SK-N-SH (cell line): ENCODE data around the gene NPEPL1. TPM values are rescaled to one million over a fixed set of nuclear protein-coding genes. Genes with fewer than 3 reads are reported as not detected.

Experiments used
- CTCF ChIA-PET: fragments of 300-600, 350-600 bp; formaldehyde crosslinking; extraction: SDS; loops from one replicate; lab custom pipeline; 2021; lab: Yijun Ruan, JAX
- POLR2A ChIA-PET: fragments of 350-600 bp; sonication (Branson Sonifier 250); formaldehyde crosslinking; extraction: SDS; loops from one replicate; lab custom pipeline; 2020; ENCODE audit warnings: antibody characterized with exemption, inconsistent platforms; lab: Yijun Ruan, JAX
- DNase-seq: peaks from one replicate; pipeline ENCODE4 v3.0.0; 2012
- H2AFZ ChIP-seq: fragments of 200-600 bp; sonication (generic); 2 replicates; pipeline ENCODE4 v1.8.1; 2016; ENCODE audit warnings: antibody characterized with exemption, mild to moderate bottlenecking, low read depth
- H3F3A ChIP-seq: fragments of 200-600 bp; sonication (generic); replicated peaks from 2 replicates; pipeline ENCODE3; 2016; ENCODE audit warnings: antibody characterized with exemption, mild to moderate bottlenecking; ENCODE audit not compliant: insufficient read depth
- H3K27ac ChIP-seq, 2 experiments: fragments of 200-500 bp in 1 of 2; fragments of 200-600 bp in 1 of 2; sonication (Bioruptor generic) in 1 of 2; sonication (generic), shearing (Covaris generic) in 1 of 2; 2 replicates each; pipeline versions ENCODE4 v1.5.1 to v1.6.1; 2014 to 2016; ENCODE audit warnings: low read depth in 2 of 2, inconsistent platforms in 1 of 2, low read length in 1 of 2, mild to moderate bottlenecking in 1 of 2, mixed read lengths in 1 of 2
- H3K27me3 ChIP-seq: fragments of 200-600 bp; sonication (generic), shearing (Covaris generic); 2 replicates; pipeline ENCODE4 v1.6.1; 2016; ENCODE audit warnings: mixed run types; ENCODE audit not compliant: insufficient read depth
- H3K36me3 ChIP-seq, 2 experiments: fragments of 200-500 bp in 1 of 2; fragments of 200-600 bp in 1 of 2; sonication (Bioruptor generic) in 1 of 2; sonication (generic) in 1 of 2; replicated peaks in 1 of 2; 2 replicates each; pipeline versions ENCODE3 to v1.5.1; 2014 to 2016; ENCODE audit warnings: low read length in 1 of 2, mild to moderate bottlenecking in 1 of 2; ENCODE audit not compliant: insufficient read depth in 2 of 2, control insufficient read depth in 1 of 2
- H3K4me1 ChIP-seq, 2 experiments: fragments of 200-500 bp in 1 of 2; fragments of 200-600 bp in 1 of 2; sonication (Bioruptor generic) in 1 of 2; sonication (generic), shearing (Covaris generic) in 1 of 2; 2 replicates each; pipeline versions ENCODE4 v1.5.1 to v1.6.1; 2014 to 2016; ENCODE audit warnings: low read depth in 1 of 2, low read length in 1 of 2, mixed run types in 1 of 2; ENCODE audit not compliant: insufficient read depth in 2 of 2, control insufficient read depth in 1 of 2
- H3K4me2 ChIP-seq: fragments of 200-600 bp; sonication (generic), shearing (Covaris generic); 2 replicates; pipeline ENCODE4 v1.6.1; 2017; ENCODE audit warnings: mixed run types
- H3K4me3 ChIP-seq, 2 experiments: fragments of 200-500 bp in 1 of 2; fragments of 200-600 bp in 1 of 2; sonication (Bioruptor generic) in 1 of 2; sonication (generic), shearing (Covaris generic) in 1 of 2; 2 replicates each; pipeline versions ENCODE4 v1.5.1 to v1.8.1; 2014 to 2016; ENCODE audit warnings: low read depth in 2 of 2, inconsistent platforms in 1 of 2, low read length in 1 of 2, mild to moderate bottlenecking in 1 of 2, mixed read lengths in 1 of 2, moderate library complexity in 1 of 2
- H3K79me2 ChIP-seq: fragments of 200-600 bp; sonication (generic); 2 replicates; pipeline ENCODE4 v1.8.1; 2017; ENCODE audit warnings: mild to moderate bottlenecking; ENCODE audit not compliant: insufficient read depth
- H3K9ac ChIP-seq: fragments of 200-600 bp; sonication (generic); 2 replicates; pipeline ENCODE4 v1.6.1; 2017; ENCODE audit warnings: mixed run types
- H3K9me2 ChIP-seq: fragments of 200-600 bp; sonication (generic); 2 replicates; pipeline ENCODE4 v1.6.1; 2017; ENCODE audit warnings: mixed run types
- H3K9me3 ChIP-seq: fragments of 200-600 bp; sonication (generic); 2 replicates; pipeline ENCODE4 v1.6.1; 2017; ENCODE audit warnings: mixed run types, mild to moderate bottlenecking, moderate library complexity
- H4K20me1 ChIP-seq: fragments of 200-600 bp; sonication (generic); 2 replicates; pipeline ENCODE4 v1.6.1; 2017; ENCODE audit warnings: mild to moderate bottlenecking, mixed run types; ENCODE audit not compliant: insufficient read depth
- FOXM1 ChIP-seq: IDR thresholded peaks from 2 replicates; pipeline ENCODE4 v1.4.0; 2012; ENCODE audit warnings: low read depth, mild to moderate bottlenecking
- GABPA ChIP-seq: IDR thresholded peaks from 2 replicates; pipeline ENCODE4 v1.4.0; 2012; ENCODE audit warnings: low read depth, mild to moderate bottlenecking
- MXI1 ChIP-seq: IDR thresholded peaks from 2 replicates; pipeline ENCODE4 v1.6.1; 2012; ENCODE audit warnings: mild to moderate bottlenecking, low read depth, low read length, improper control_type of control experiment
- POLR2AphosphoS5 ChIP-seq: IDR thresholded peaks from 2 replicates; pipeline ENCODE4 v1.6.1; 2012; ENCODE audit warnings: low read depth, low read length
- RCOR1 ChIP-seq: fragments of 150-350 bp; IDR thresholded peaks from 2 replicates; pipeline ENCODE4 v1.6.1; 2017; ENCODE audit warnings: antibody characterized with exemption, low read length
- RXRA ChIP-seq: IDR thresholded peaks from 2 replicates; pipeline ENCODE4 v1.4.0; 2012; ENCODE audit warnings: low read depth, mild to moderate bottlenecking, borderline replicate concordance
- TAF1 ChIP-seq: IDR thresholded peaks from 2 replicates; pipeline ENCODE4 v1.6.1; 2012; ENCODE audit warnings: low read depth, mild to moderate bottlenecking, low read length, moderate library complexity, borderline replicate concordance
- WGBS: methylation state at CpG from one replicate; pipeline ENCODE4 v1.1.6; 2017; ENCODE audit warnings: low lambda C conversion rate; 5-methylcytosine and 5-hydroxymethylcytosine counted together
- polyA plus RNA-seq, 3 experiments: library from polyadenylated mRNA; depleted of rRNA; stranded (reverse); fragments of >200 nt; gene quantifications; 2 replicates each; pipeline ENCODE4 v1.2.3, GENCODE V29; 2012
- TF ChIP-seq, protein P1 (sequence below): fragments of 200-600 bp; sonication (generic); IDR thresholded peaks from 2 replicates; pipeline ENCODE4 v1.6.1; 2017; ENCODE audit warnings: antibody characterized with exemption, mild to moderate bottlenecking, moderate library complexity
- TF ChIP-seq, protein P2 (sequence below): IDR thresholded peaks from 2 replicates; pipeline ENCODE4 v1.4.0; 2012; ENCODE audit warnings: low read depth

Gene NPEPL1
- polyA plus RNA-seq, 1 of the 3 experiments (the other 2 are of a cell fraction) = 2.8 TPM

DNA sequence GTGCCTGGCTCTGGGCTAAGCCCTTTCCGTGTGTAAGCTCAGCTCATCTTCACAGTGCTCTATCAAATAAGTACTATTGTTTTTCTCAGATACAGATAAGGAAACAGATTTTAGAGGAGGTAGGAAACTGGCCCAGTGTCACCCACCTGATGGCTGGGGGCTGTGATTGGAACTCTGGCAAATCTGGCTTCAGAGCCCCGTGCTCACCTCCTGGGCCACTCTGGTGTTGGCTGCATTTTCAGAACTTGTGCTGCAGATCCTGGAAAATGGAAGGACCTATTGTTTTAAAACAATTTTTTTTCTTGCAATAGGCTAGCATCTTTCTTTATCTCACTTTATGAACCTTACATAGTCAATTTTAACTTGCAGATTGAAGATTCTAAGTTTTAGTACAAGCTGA is 35.8 kb upstream of the NPEPL1 start:
- Histone ChIP-seq H3K27ac (peak overlapping the region; percentile 16 to 39), H3K36me3 (peaks cover 13 to 44% of the 10 kb centered on the region in 2 experiments), H3K9me2 (no peaks in the 10 kb centered on the region), H3K9me3 (no peaks in the 10 kb centered on the region), H3K4me2 (peak overlapping the region; percentile 93), H3K4me3 (0 out of 4 replicates have a peak overlapping the region, but pooled peaks of 1 of the 2 experiments have one; percentile 15), H2AFZ (no peak overlapping the region), H3K27me3 (no peaks in the 10 kb centered on the region), H3F3A (peaks cover 10% of the 10 kb centered on the region), H3K4me1 (peaks cover 23 to 35% of the 10 kb centered on the region in 2 experiments; a peak in 3 of 4 replicates), H3K9ac (peak overlapping the region; percentile 19; the same call in 1 of the 2 replicates), H4K20me1 (no peaks in the 10 kb centered on the region; the same call in 1 of the 2 replicates), H3K79me2 (peaks cover 100% of the 10 kb centered on the region)
- TF ChIP-seq, protein P1, sequence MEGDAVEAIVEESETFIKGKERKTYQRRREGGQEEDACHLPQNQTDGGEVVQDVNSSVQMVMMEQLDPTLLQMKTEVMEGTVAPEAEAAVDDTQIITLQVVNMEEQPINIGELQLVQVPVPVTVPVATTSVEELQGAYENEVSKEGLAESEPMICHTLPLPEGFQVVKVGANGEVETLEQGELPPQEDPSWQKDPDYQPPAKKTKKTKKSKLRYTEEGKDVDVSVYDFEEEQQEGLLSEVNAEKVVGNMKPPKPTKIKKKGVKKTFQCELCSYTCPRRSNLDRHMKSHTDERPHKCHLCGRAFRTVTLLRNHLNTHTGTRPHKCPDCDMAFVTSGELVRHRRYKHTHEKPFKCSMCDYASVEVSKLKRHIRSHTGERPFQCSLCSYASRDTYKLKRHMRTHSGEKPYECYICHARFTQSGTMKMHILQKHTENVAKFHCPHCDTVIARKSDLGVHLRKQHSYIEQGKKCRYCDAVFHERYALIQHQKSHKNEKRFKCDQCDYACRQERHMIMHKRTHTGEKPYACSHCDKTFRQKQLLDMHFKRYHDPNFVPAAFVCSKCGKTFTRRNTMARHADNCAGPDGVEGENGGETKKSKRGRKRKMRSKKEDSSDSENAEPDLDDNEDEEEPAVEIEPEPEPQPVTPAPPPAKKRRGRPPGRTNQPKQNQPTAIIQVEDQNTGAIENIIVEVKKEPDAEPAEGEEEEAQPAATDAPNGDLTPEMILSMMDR = no peak
- TF ChIP-seq RXRA = no peak
- no peak for TF ChIP-seq POLR2AphosphoS5
- ChIA-PET POLR2A (no interaction called here), CTCF (interaction anchor here (0.6 to 1.2 kb wide), 5 partner anchors 10 to 422 kb away, joined by 3 to 6 read pairs (median 3); no protein-coding TSS in a partner anchor)
- DNase-seq = no peak
- WGBS = 72% methylated on average over 2 of the region's 2 CpGs

DNA sequence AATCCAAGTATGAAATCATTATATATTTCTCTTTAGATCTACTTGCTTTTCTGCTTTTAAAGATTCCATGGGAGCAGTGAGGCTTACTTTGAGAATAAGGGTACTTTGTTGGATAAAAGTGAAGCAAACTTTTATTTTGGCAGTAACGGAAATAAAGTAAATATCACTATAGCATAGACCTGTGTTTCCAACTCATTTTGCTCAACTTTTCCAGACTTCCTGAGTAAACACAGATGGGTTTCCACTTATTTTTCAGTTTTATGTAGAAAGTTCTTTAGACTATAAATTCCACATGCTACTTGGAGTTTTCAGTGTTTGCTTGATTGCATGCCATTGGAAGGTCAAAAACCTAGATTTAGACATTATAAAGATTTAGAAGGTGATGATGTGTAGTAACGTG is 35.3 kb upstream of the NPEPL1 start:
- Histone ChIP-seq H2AFZ (no peak overlapping the region), H3K9me2 (no peaks in the 10 kb centered on the region), H4K20me1 (no peaks in the 10 kb centered on the region; the same call in 1 of the 2 replicates), H3F3A (peaks cover 7% of the 10 kb centered on the region), H3K4me1 (peaks cover 23 to 35% of the 10 kb centered on the region in 2 experiments; a peak in 3 of 4 replicates), H3K27me3 (no peaks in the 10 kb centered on the region), H3K4me2 (peak overlapping the region; percentile 93), H3K79me2 (peaks cover 100% of the 10 kb centered on the region), H3K36me3 (peaks cover 13 to 48% of the 10 kb centered on the region in 2 experiments), H3K9me3 (no peaks in the 10 kb centered on the region), H3K9ac (peak overlapping the region; percentile 19; the same call in 1 of the 2 replicates), H3K4me3 (0 out of 4 replicates have a peak overlapping the region, but pooled peaks of 1 of the 2 experiments have one; percentile 15), H3K27ac (peak overlapping the region; percentile 16 to 39)
- ChIA-PET POLR2A (no interaction called here), CTCF (interaction anchor here (0.7 to 2.8 kb wide), 5 partner anchors 12 to 182 kb away, joined by 3 to 12 read pairs (median 3); no protein-coding TSS in a partner anchor)
- DNase-seq = no peak
- TF ChIP-seq GABPA (no peak), FOXM1 (no peak)
- TF ChIP-seq, protein P2, sequence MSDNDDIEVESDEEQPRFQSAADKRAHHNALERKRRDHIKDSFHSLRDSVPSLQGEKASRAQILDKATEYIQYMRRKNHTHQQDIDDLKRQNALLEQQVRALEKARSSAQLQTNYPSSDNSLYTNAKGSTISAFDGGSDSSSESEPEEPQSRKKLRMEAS = no peak
- 88% methylated on average over 2 of the region's 2 CpGs for whole genome bisulfite sequencing

DNA sequence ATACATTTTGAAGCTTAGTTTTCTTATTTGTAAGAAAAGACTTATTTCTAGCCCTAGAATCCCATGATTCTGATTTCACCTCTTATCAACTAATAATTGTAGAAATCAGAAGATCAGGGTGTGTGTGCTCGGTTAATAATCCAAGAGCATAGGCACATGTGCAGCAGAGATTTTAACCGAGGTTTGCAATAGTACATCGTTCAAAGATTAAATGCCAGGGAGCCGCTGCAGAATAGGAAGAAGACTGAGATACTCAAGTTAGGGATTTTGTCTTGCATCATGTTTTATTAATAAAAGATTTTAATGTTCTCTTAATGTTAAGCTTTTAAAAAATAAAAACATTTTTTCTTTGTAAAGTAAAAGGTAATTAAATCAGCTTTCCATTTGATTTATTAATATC is 34.6 kb upstream of the NPEPL1 start:
- H3K9ac ChIP-seq = peak overlapping the region; percentile 8; the same call in 1 of the 2 replicates
- no peaks in the 10 kb centered on the region for H3K9me2 ChIP-seq
- no peaks in the 10 kb centered on the region; the same call in 1 of the 2 replicates for H4K20me1 ChIP-seq
- H2AFZ ChIP-seq = no peak overlapping the region
- H3F3A ChIP-seq = no peaks in the 10 kb centered on the region
- 55% methylated on average over 4 of the region's 4 CpGs for WGBS
- no peaks in the 10 kb centered on the region for H3K9me3 ChIP-seq
- TF ChIP-seq TAF1 (no peak), RCOR1 (no peak), MXI1 (peak; percentile 39; the same call in 1 of the 2 replicates)
- TF ChIP-seq, all 33 proteins: peak for 1
- Histone ChIP-seq H3K79me2 (peaks cover 100% of the 10 kb centered on the region), H3K4me1 (peaks cover 23 to 33% of the 10 kb centered on the region in 2 experiments; a peak in 3 of 4 replicates), H3K4me3 (peak overlapping the region; percentile 19 to 33; a peak in 1 of 4 replicates), H3K36me3 (peaks cover 16 to 51% of the 10 kb centered on the region in 2 experiments), H3K27ac (0 out of 4 replicates have a peak overlapping the region, but pooled peaks of 1 of the 2 experiments have one; percentile 39), H3K27me3 (no peaks in the 10 kb centered on the region), H3K4me2 (peak overlapping the region; percentile 93)
- ChIA-PET POLR2A (no interaction called here), CTCF (interaction anchor here (0.6 to 2.8 kb wide), 5 partner anchors 11 to 564 kb away, joined by 3 to 12 read pairs (median 3); no protein-coding TSS in a partner anchor)
- DNase-seq = no peak
